Skeletal muscle tissue (tissue), 4 donors: Measurements from ENCODE around the gene COL25A1. TPM values are rescaled to one million over a fixed set of nuclear protein-coding genes. Genes with fewer than 3 reads are reported as not detected.

Experiments used
- H3K27ac ChIP-seq: one replicate; pipeline ENCODE4 v1.7.0; 2013; ENCODE audit warnings: mild to moderate bottlenecking, low read depth, low read length, inconsistent platforms
- H3K27me3 ChIP-seq, 3 donors: one replicate each; pipeline ENCODE4 v1.7.0; 2013; ENCODE audit warnings: low read length in 3 of 3; ENCODE audit not compliant: control insufficient read depth in 3 of 3, insufficient read depth in 3 of 3
- H3K36me3 ChIP-seq, 3 donors: one replicate each; pipeline ENCODE4 v1.7.0; 2013; ENCODE audit warnings: low read length in 3 of 3; ENCODE audit not compliant: control insufficient read depth in 3 of 3, insufficient read depth in 3 of 3
- H3K4me1 ChIP-seq, 3 donors: one replicate each; pipeline ENCODE4 v1.7.0; 2013; ENCODE audit warnings: low read length in 3 of 3, mild to moderate bottlenecking in 3 of 3; ENCODE audit not compliant: control insufficient read depth in 3 of 3, insufficient read depth in 3 of 3
- H3K4me3 ChIP-seq, 3 donors: one replicate each; pipeline ENCODE4 v1.7.0; 2013; ENCODE audit warnings: low read length in 3 of 3
- H3K9ac ChIP-seq, 3 donors: one replicate each; pipeline ENCODE4 v1.7.0; 2013; ENCODE audit warnings: low read length in 3 of 3, mild to moderate bottlenecking in 3 of 3, moderate library complexity in 2 of 3, low read depth in 1 of 3
- H3K9me3 ChIP-seq, 3 donors: one replicate each; pipeline ENCODE4 v1.7.0; 2013; ENCODE audit warnings: low read length in 3 of 3; ENCODE audit not compliant: control insufficient read depth in 3 of 3
- total RNA-seq: library from RNA; depleted of rRNA; stranded (reverse); fragments of >200 nt; gene quantifications from one replicate; pipeline ENCODE4 v1.2.3, GENCODE V29; 2014
- donor health status: Osteomylitis.

The COL25A1 gene
- total RNA-seq, 1 donor from 2014 or later, result 3.7 TPM

- no peak overlapping the region for H3K9ac ChIP-seq
- H3K4me3 ChIP-seq, result no peak overlapping the region
- no peak overlapping the region for H3K27ac ChIP-seq
- no peaks in the 10 kb centered on the region for H3K9me3 ChIP-seq
- H3K4me1 ChIP-seq, result no peaks in the 10 kb centered on the region
- no peaks in the 10 kb centered on the region for H3K27me3 ChIP-seq
- no peaks in the 10 kb centered on the region for H3K36me3 ChIP-seq
Measured at GRCh38 chr4:108978066-108978465, 324.4 kb downstream of the COL25A1 start.

- Histone ChIP-seq H3K9ac (no peak overlapping the region), H3K36me3 (no peaks in the 10 kb centered on the region), H3K9me3 (no peaks in the 10 kb centered on the region)
Measured at GRCh38 chr4:108972613-108973283, 329.7 kb downstream of the COL25A1 start.

GRCh38 chr4:108971473-108971872, 331.0 kb downstream of the COL25A1 start:
- H3K9me3 ChIP-seq, result no peaks in the 10 kb centered on the region
- no peaks in the 10 kb centered on the region for H3K4me1 ChIP-seq
- H3K27me3 ChIP-seq, result no peaks in the 10 kb centered on the region
- H3K9ac ChIP-seq, result no peak overlapping the region
- no peaks in the 10 kb centered on the region for H3K36me3 ChIP-seq
- H3K27ac ChIP-seq, result no peak overlapping the region
- H3K4me3 ChIP-seq, result no peak overlapping the region

More at GRCh38 chr4:108972613-108973283, 329.7 kb downstream of the COL25A1 start:
- no peaks in the 10 kb centered on the region for H3K4me1 ChIP-seq
- no peak overlapping the region for H3K27ac ChIP-seq
- H3K27me3 ChIP-seq, result no peaks in the 10 kb centered on the region
- no peak overlapping the region for H3K4me3 ChIP-seq

GRCh38 chr4:108965472-108966076, 336.9 kb downstream of the COL25A1 start:
- no peaks in the 10 kb centered on the region for H3K36me3 ChIP-seq
- H3K27ac ChIP-seq, result no peak overlapping the region
- H3K9me3 ChIP-seq, result no peaks in the 10 kb centered on the region

GRCh38 chr4:108965016-108965415, 337.4 kb downstream of the COL25A1 start:
- Histone ChIP-seq H3K4me1 (no peaks in the 10 kb centered on the region), H3K4me3 (no peak overlapping the region), H3K36me3 (no peaks in the 10 kb centered on the region), H3K27me3 (no peaks in the 10 kb centered on the region), H3K9ac (no peak overlapping the region), H3K27ac (no peak overlapping the region), H3K9me3 (no peaks in the 10 kb centered on the region)

More at GRCh38 chr4:108965472-108966076, 336.9 kb downstream of the COL25A1 start:
- no peaks in the 10 kb centered on the region for H3K27me3 ChIP-seq
- H3K4me3 ChIP-seq, result no peak overlapping the region
- H3K9ac ChIP-seq, result no peak overlapping the region
- no peaks in the 10 kb centered on the region for H3K4me1 ChIP-seq

GRCh38 chr4:108963910-108964309, 338.5 kb downstream of the COL25A1 start:
- Histone ChIP-seq H3K27ac (no peak overlapping the region), H3K36me3 (no peaks in the 10 kb centered on the region), H3K9me3 (no peaks in the 10 kb centered on the region), H3K4me1 (no peaks in the 10 kb centered on the region), H3K9ac (no peak overlapping the region), H3K4me3 (no peak overlapping the region), H3K27me3 (no peaks in the 10 kb centered on the region)

- no peak overlapping the region for H3K4me3 ChIP-seq
- no peak overlapping the region for H3K27ac ChIP-seq
- no peaks in the 10 kb centered on the region for H3K4me1 ChIP-seq
- H3K36me3 ChIP-seq, result no peaks in the 10 kb centered on the region
- no peak overlapping the region for H3K9ac ChIP-seq
- no peaks in the 10 kb centered on the region for H3K27me3 ChIP-seq
- no peaks in the 10 kb centered on the region for H3K9me3 ChIP-seq
Measured at GRCh38 chr4:108959491-108959890, 343.0 kb downstream of the COL25A1 start.

GRCh38 chr4:108954880-108955279, 347.6 kb downstream of the COL25A1 start:
- Histone ChIP-seq H3K9ac (no peak overlapping the region), H3K36me3 (no peaks in the 10 kb centered on the region), H3K4me3 (no peak overlapping the region), H3K27ac (no peak overlapping the region), H3K27me3 (no peaks in the 10 kb centered on the region), H3K9me3 (no peaks in the 10 kb centered on the region), H3K4me1 (no peaks in the 10 kb centered on the region)

- Histone ChIP-seq H3K27me3 (no peaks in the 10 kb centered on the region), H3K4me1 (no peaks in the 10 kb centered on the region), H3K9ac (no peak overlapping the region), H3K4me3 (no peak overlapping the region), H3K27ac (no peak overlapping the region), H3K36me3 (no peaks in the 10 kb centered on the region), H3K9me3 (no peaks in the 10 kb centered on the region)
Measured at GRCh38 chr4:108953941-108954340, 348.5 kb downstream of the COL25A1 start.

GRCh38 chr4:108950158-108950915, 352.1 kb downstream of the COL25A1 start:
- no peak overlapping the region for H3K4me3 ChIP-seq
- H3K27me3 ChIP-seq, result no peaks in the 10 kb centered on the region
- no peaks in the 10 kb centered on the region for H3K4me1 ChIP-seq
- H3K36me3 ChIP-seq, result no peaks in the 10 kb centered on the region
- H3K9me3 ChIP-seq, result no peaks in the 10 kb centered on the region
- no peak overlapping the region for H3K9ac ChIP-seq
- no peak overlapping the region for H3K27ac ChIP-seq
